Spleen (tissue), 7 donors: ENCODE results near the gene NRIP3.

Source experiments
- CTCF ChIP-seq, 11 experiments: fragments of 200-600 bp in 7 of 11; fragments of 450-650 bp in 4 of 11; sonication (generic) in 4 of 11; IDR thresholded peaks in 8 of 11; conservative IDR thresholded peaks in 3 of 11; 1 replicate in 7 of 11; 2 replicates in 4 of 11; pipeline versions ENCODE4 v1.4.0 to v1.8.0; 2016 to 2021; ENCODE audit warnings: antibody characterized with exemption in 11 of 11, inconsistent platforms in 4 of 11, mild to moderate bottlenecking in 1 of 11
- POLR2A ChIP-seq, 3 donors: fragments of 450-650 bp; IDR thresholded peaks; one replicate each; pipeline ENCODE4 v1.5.1; 2017; ENCODE audit warnings: antibody characterized with exemption in 3 of 3, mild to moderate bottlenecking in 1 of 3
- donor health status: DM: no; HTN: no; CAD: no; lungs with moderate emphysema.
- donor health status: DM: no; HTN: no; CAD: no.
- donor health status: DM: no; HTN: no; CAD: no.

- TF ChIP-seq CTCF (IDR thresholded peaks at IDR 0.05 in 8 of 11, conservative IDR thresholded peaks at IDR 0.05 in 3 of 11), result no peak
- TF ChIP-seq POLR2A (IDR thresholded peaks at IDR 0.05), result no peak
Observed at GRCh38 chr11:9017773-9018172, 14.0 kb upstream of the NRIP3 start.
